Mesodermal cell (in vitro differentiated cells): Measurements from ENCODE around the gene TTC33. TPM values are rescaled to one million over a fixed set of nuclear protein-coding genes. Genes with fewer than 3 reads are reported as not detected.
"Not testable (repeated sequence)": the region's sequence is repeated elsewhere in the genome, so short reads cannot be mapped to it uniquely, and the experiment has no call there.

Experiments
- H3K27ac ChIP-seq: 2 replicates; pipeline ENCODE4 v1.7.0; 2013; ENCODE audit warnings: mild to moderate bottlenecking, low read depth, low read length, moderate library complexity; ENCODE audit not compliant: severe bottlenecking
- H3K36me3 ChIP-seq: 2 replicates; pipeline ENCODE4 v1.7.1; 2013; ENCODE audit warnings: mild to moderate bottlenecking, low read length, moderate library complexity; ENCODE audit not compliant: control insufficient read depth, insufficient read depth
- H3K4me1 ChIP-seq: one replicate; pipeline ENCODE4 v1.7.1; 2013; ENCODE audit warnings: mild to moderate bottlenecking, low read length; ENCODE audit not compliant: insufficient read depth, control insufficient read depth, poor library complexity, severe bottlenecking
- H3K4me3 ChIP-seq: 2 replicates; pipeline ENCODE4 v1.7.0; 2013; ENCODE audit warnings: low read length, control low read depth, mild to moderate bottlenecking; ENCODE audit not compliant: insufficient read depth, poor library complexity, severe bottlenecking; ENCODE audit errors: extremely low read depth
- H3K9me3 ChIP-seq: 2 replicates; pipeline ENCODE4 v1.7.1; 2013; ENCODE audit warnings: mild to moderate bottlenecking, low read length, moderate library complexity; ENCODE audit not compliant: control insufficient read depth
- WGBS, 2 experiments: methylation state at CpG; one replicate each; pipeline ENCODE4 v1.1.5; 2013; ENCODE audit warnings: missing lambda C conversion rate in 2 of 2; ENCODE audit not compliant: insufficient coverage in 2 of 2; 5-methylcytosine and 5-hydroxymethylcytosine counted together
- polyA plus RNA-seq, 2 experiments: library from polyadenylated mRNA; stranded (reverse); fragments of 50-300 nt; gene quantifications; one replicate each; pipeline ENCODE4 v1.2.3, GENCODE V29; 2013

Gene TTC33, protein sequence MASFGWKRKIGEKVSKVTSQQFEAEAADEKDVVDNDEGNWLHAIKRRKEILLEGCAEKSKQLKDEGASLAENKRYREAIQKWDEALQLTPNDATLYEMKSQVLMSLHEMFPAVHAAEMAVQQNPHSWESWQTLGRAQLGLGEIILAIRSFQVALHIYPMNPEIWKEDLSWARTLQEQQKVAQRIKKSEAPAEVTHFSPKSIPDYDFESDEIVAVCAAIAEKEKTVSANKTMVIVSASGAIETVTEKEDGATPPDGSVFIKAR
- 17.2 TPM for polyA plus RNA-seq (2013, experiment 1 of 2)
- polyA plus RNA-seq (2013, experiment 2 of 2) = 20.0 TPM

DNA sequence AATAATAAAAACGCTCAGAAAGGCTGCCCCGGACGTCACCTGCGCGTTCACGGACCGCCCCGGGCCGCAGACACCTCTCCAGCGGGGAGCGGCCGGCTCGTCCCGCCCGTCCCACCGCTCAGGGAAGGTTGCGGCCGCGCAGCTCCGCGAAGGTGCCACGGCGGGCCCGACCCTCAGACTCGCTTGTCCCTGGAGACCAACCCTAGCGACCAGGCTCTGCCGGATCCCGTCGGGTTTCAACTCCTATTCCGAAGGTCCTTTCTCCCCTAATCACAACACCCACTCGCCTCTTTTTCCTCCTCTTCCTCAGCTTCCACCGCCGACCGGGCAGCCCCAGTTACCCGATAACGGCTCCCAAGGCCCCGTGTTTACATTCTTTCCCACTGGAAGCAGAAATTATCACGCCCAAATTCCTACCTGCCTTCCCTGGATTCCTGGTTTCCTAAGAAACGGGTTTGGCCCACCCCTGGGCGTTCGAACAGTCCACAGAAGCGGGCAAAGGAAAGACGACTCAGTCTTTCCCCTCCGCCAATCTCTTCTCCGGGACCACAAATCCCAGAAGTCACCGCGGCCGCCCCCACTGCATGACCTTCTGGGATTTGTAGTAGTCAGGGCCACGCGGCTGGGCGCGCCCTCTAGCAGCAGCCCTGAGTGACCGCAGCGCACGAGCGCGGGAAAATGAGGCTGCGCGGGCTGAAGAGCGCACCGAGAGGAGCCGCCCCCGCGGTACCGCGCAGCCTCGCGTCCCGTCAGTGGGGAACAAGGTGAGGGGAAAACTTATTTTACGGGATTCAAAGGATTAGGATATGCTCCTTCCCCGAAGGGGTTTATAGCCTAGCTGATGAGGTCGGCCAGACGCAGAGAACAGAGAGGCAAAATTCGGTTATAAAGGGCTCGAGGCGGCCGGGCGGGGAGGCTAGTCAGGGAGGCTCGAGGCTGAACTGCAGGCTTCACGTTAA, at the start of gene TTC33:
Gene TTC33, minus strand, starts transcription at position 555 of the 959 bp plus-strand sequence. CDS start 8,943 bp downstream, outside the sequence.
- peak within 1 kb of the TSS; percentile 96 for H3K27ac ChIP-seq
- peaks cover 7% of the 10 kb centered on the region for H3K9me3 ChIP-seq
- peaks cover 32% of the 10 kb centered on the region for H3K36me3 ChIP-seq
- H3K4me1 ChIP-seq = no peaks in the 10 kb centered on the region
- peak within 1 kb of the TSS; percentile 93 for H3K4me3 ChIP-seq
- 11% methylated on average over 71 of the region's 80 CpGs for WGBS, 2 experiments

- WGBS, 2 experiments = 93% methylated on average over 2 of the region's 8 CpGs; no CpG with 5 or more reads in 1 of the 2 experiments
- H3K36me3 ChIP-seq = no peaks in the 10 kb centered on the region
- no peaks in the 10 kb centered on the region for H3K9me3 ChIP-seq
- no peaks in the 10 kb centered on the region for H3K4me1 ChIP-seq
- no peak overlapping the region for H3K27ac ChIP-seq
- no peak overlapping the region for H3K4me3 ChIP-seq
These were observed 46.2 kb upstream of the TTC33 start for GRCh38 chr5:40801771-40802562.

- Histone ChIP-seq H3K27ac (no peak overlapping the region), H3K36me3 (peaks cover 13% of the 10 kb centered on the region), H3K4me1 (no peaks in the 10 kb centered on the region), H3K9me3 (no peaks in the 10 kb centered on the region), H3K4me3 (peak overlapping the region; percentile 77)
- WGBS, 2 experiments = 0% methylated on average over 1 of the region's 1 CpG; no CpG with 5 or more reads in 1 of the 2 experiments
These were observed 43.5 kb upstream of the TTC33 start for GRCh38 chr5:40799258-40799657.

DNA sequence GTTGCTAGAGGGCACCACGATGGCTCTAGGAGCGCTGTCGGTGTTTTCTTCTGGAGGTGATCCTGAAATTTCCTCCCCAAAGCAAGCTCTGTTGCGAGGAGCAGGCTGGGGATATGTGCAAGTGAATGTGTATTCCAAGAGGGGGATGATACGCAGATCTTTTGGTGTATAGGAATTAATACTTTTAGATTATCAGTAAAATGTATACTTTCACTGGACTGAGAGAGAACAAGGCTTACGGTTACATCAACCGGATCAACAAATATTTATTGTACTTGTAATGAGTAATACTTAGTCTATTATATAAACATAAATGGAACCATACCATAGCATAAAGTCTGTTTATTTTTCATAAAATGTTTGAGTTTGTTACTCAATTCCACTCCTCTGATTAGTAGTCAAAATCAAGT, 43.0 kb upstream of the TTC33 start:
- Histone ChIP-seq H3K36me3 (peaks cover 13% of the 10 kb centered on the region), H3K9me3 (no peaks in the 10 kb centered on the region), H3K4me1 (no peaks in the 10 kb centered on the region), H3K27ac (peak overlapping the region; percentile 89), H3K4me3 (peak overlapping the region; percentile 77)
- WGBS, 2 experiments = 3% methylated on average over 4 of the region's 7 CpGs; no CpG with 5 or more reads in 1 of the 2 experiments

DNA sequence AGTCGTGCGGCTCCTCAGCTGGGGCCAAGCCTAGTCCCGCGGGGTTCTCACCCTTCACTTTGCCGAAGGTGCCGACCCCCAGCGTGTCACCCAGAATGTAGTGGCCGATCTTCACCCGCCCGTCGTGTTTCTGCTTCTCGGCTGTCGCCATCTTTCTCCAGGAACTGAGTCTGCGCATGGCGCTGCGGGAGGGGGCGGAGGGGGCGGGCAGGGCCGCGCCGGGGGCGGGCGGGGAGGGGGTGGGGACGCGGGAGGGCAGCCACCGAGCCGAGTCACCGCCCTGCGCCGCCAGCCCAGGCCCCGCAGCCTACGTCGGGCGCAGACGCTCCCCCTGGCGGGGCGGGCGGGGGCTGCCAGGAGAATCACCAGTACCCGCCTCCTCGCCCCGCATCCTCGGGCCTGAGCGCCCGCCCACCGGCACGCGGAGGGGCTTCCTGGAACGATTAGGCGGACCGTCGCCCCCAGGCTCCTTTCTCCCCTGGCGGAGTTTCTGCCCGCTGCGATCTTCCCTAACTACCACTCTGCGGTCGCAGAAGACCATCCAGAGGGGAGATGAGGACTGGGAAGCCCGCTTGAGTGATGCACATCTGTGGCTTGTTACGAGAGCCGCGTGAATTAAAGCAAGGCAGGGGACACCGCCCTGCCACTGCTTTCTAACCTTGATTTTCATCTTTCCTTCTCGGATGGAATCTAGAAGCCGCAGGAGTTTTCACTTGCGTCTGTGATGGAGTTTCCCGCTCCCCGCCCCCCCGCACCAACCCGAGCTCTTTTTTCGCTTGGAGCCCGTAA, 42.4 kb upstream of the TTC33 start, which contains the start of gene PRKAA1:
Gene PRKAA1, minus strand, starts transcription at position 363 of the 789 bp plus-strand sequence. Its CDS starts 185 bp downstream, at position 178.
- H3K27ac ChIP-seq = peak within 1 kb of the TSS; percentile 94
- no peaks in the 10 kb centered on the region for H3K9me3 ChIP-seq
- peak within 1 kb of the TSS; percentile 77 for H3K4me3 ChIP-seq
- H3K4me1 ChIP-seq = no peaks in the 10 kb centered on the region
- whole genome bisulfite sequencing, 2 experiments = 0% methylated on average over 39 to 47 of the region's 70 CpGs
- H3K36me3 ChIP-seq = peaks cover 13% of the 10 kb centered on the region

GRCh38 chr5:40797273-40798011, 41.7 kb upstream of the TTC33 start:
- H3K4me3 ChIP-seq = peak overlapping the region; percentile 77
- H3K36me3 ChIP-seq = peaks cover 13% of the 10 kb centered on the region
- no peaks in the 10 kb centered on the region for H3K4me1 ChIP-seq
- no peaks in the 10 kb centered on the region for H3K9me3 ChIP-seq
- H3K27ac ChIP-seq = peak overlapping the region; percentile 94
- WGBS, 2 experiments = 0% methylated on average over 35 of the region's 56 CpGs

- WGBS, 2 experiments = 86 to 88% methylated on average over 1 of the region's 3 CpGs
- H3K4me3 ChIP-seq = peak overlapping the region; percentile 77
- peaks cover 13% of the 10 kb centered on the region for H3K36me3 ChIP-seq
- no peaks in the 10 kb centered on the region for H3K9me3 ChIP-seq
- no peaks in the 10 kb centered on the region for H3K4me1 ChIP-seq
- H3K27ac ChIP-seq = no peak overlapping the region
These were observed 40.7 kb upstream of the TTC33 start for GRCh38 chr5:40796487-40796889.

DNA sequence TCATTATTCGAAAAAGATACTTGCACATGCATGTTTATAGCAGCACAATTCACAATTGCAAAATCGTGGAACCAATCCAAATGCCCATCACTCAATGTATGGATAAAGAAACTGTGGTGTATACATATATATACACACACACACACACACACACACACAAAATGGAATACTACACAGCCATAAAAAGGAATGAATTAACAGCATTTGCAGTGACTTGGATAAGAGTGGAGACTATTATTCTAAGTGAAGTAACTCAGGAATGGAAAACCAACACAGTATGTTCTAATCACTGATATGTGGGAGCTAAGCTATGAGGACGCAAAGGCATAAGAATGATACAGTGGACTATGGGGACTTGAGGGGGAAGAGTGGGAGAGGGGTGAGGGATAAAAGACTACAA, 39.1 kb upstream of the TTC33 start:
- 100% methylated on average over 1 to 2 of the region's 3 CpGs for WGBS, 2 experiments
- H3K4me3 ChIP-seq, H3K4me1 ChIP-seq, H3K27ac ChIP-seq, H3K9me3 ChIP-seq: not testable (repeated sequence)
- peaks cover 13% of the 10 kb centered on the region for H3K36me3 ChIP-seq

DNA sequence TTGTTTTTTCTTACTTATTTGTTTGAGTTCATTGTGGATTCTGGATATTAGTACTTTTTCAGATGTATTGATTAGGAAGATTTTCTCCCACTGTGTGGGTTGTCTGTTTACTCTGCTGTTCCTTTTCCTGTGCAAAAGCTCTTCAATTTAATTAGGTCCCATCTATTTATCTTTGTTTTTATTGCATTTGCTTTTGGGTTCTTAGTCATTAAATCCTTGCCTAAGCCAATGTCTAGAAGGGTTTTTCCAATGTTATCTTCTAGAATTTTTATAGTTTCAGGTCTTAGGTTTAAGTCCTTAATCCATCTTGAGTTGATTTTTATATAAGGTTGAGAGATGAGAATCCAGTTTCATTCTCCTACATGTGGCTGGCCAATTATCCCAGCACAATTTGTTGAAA, 38.6 kb upstream of the TTC33 start:
- peaks cover 15% of the 10 kb centered on the region for H3K36me3 ChIP-seq
- H3K4me3 ChIP-seq, H3K4me1 ChIP-seq, H3K27ac ChIP-seq, H3K9me3 ChIP-seq: not testable (repeated sequence)
